ENCODE data around the gene IGSF8.

IGSF8 gene

DNA sequence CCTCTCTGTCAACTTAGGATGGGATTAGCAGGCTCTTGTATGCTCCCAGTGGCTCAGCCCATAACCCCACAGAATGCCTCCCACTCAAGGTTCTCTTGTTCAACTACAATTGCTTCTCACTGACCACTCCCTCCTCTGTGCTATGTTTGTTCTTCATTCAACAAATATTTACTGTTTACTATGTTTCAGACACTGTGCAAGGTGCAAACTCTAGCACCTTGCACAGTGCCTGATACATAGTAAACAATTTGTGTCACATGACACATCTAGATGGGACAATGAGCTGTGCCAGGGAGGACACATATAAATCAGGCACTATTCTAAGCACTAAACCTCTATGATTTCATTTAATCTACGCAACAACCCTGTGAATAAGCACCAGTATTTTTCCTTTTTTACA lies 32.5 kb upstream of the IGSF8 start:
- TF ChIP-seq, protein P1, sequence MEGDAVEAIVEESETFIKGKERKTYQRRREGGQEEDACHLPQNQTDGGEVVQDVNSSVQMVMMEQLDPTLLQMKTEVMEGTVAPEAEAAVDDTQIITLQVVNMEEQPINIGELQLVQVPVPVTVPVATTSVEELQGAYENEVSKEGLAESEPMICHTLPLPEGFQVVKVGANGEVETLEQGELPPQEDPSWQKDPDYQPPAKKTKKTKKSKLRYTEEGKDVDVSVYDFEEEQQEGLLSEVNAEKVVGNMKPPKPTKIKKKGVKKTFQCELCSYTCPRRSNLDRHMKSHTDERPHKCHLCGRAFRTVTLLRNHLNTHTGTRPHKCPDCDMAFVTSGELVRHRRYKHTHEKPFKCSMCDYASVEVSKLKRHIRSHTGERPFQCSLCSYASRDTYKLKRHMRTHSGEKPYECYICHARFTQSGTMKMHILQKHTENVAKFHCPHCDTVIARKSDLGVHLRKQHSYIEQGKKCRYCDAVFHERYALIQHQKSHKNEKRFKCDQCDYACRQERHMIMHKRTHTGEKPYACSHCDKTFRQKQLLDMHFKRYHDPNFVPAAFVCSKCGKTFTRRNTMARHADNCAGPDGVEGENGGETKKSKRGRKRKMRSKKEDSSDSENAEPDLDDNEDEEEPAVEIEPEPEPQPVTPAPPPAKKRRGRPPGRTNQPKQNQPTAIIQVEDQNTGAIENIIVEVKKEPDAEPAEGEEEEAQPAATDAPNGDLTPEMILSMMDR (conservative IDR thresholded peaks at IDR 0.05; ENCODE audit: low read length) = no peak
- DNase-seq (ENCODE audit: low read depth) = no peak
- no peak overlapping the region for H3K4me3 ChIP-seq (ENCODE audit: low read length)

GRCh38 chr1:160130486-160130885 lies 32.1 kb upstream of the IGSF8 start:
- H3K4me3 ChIP-seq (ENCODE audit: low read length) = no peak overlapping the region
- TF ChIP-seq, protein P1 (conservative IDR thresholded peaks at IDR 0.05; ENCODE audit: low read length) = no peak
- no peak for DNase-seq (ENCODE audit: low read depth)

- H3K4me3 ChIP-seq (ENCODE audit: low read length) = no peak overlapping the region
- TF ChIP-seq, protein P1 (conservative IDR thresholded peaks at IDR 0.05; ENCODE audit: low read length) = no peak
- DNase-seq (ENCODE audit: low read depth) = no peak
These were observed 31.5 kb upstream of the IGSF8 start for GRCh38 chr1:160129966-160130365.

DNA sequence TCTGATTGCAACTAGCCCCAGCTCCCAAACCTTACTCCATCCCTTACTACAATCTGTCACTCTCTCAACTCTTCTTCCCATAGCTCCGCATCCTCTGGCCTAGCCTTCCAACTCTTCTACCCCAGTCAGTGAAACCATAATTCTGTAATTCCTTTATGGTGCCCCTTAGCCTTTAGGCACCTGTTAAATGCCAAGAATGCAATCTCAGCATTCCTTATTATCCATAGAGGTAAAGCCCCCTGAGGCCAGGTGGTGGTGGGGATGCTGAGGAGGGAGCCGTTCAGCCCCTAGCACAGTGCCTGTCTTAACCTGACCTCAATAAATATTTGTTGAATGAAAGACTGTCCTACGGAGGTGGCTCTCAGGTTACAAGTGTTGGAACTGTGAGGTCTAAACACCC lies 31.1 kb upstream of the IGSF8 start:
- TF ChIP-seq, protein P1 (conservative IDR thresholded peaks at IDR 0.05; ENCODE audit: low read length) = no peak
- no peak overlapping the region for H3K4me3 ChIP-seq (ENCODE audit: low read length)
- no peak for DNase-seq (ENCODE audit: low read depth)

- TF ChIP-seq, protein P1 (conservative IDR thresholded peaks at IDR 0.05; ENCODE audit: low read length) = no peak
These were observed 30.6 kb upstream of the IGSF8 start for GRCh38 chr1:160129046-160129445.

GRCh38 chr1:160128636-160129035 lies 30.2 kb upstream of the IGSF8 start:
- no peak overlapping the region for H3K4me3 ChIP-seq (ENCODE audit: low read length)
- no peak for DNase-seq (ENCODE audit: low read depth)
- TF ChIP-seq, protein P1 (conservative IDR thresholded peaks at IDR 0.05; ENCODE audit: low read length) = no peak

More at GRCh38 chr1:160129046-160129445, 30.6 kb upstream of the IGSF8 start:
- no peak overlapping the region for H3K4me3 ChIP-seq (ENCODE audit: low read length)
- DNase-seq (ENCODE audit: low read depth) = peak; percentile 28

DNA sequence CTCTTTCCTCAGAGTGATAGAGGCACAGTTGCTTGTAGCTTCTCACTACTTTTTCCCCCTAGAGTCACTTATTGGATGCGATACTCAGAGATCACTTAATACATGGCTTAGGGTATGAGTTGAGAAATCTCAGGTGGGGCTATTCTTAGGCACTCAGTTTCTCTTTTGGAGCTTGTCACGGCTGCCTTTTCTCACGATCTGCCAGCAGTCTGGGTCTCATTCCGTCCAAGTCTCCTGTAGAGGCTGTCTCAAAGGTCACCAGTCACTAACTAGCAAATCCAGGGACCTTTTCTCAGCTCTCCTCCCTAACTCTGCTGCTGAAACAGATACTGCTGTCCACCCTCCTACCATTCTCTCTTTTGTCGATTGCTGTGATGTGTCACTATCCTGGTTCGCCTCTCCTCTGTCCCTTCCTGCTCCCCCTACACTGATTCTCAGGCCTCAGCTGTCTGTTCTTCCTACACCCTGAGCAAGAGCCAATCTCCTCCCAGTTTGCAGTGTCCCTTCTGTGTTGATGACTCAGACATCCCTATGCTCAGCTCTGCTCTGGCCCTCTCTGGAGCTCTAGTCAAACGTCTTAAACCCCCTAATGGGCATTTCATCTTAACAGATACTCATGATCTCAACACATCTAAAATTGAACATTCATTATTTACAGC lies 29.6 kb upstream of the IGSF8 start:
- TF ChIP-seq, protein P1 (conservative IDR thresholded peaks at IDR 0.05; ENCODE audit: low read length) = no peak
- DNase-seq (ENCODE audit: low read depth) = peak; percentile 58

More for the DNA sequence above, 29.6 kb upstream of the IGSF8 start:
- H3K4me3 ChIP-seq (ENCODE audit: low read length) = no peak overlapping the region
